NCI-H2107 (cell line): ENCODE data around the gene AIM2.

Experiments used
- DNase-seq: peaks from one replicate; lab custom pipeline; 2025; lab: John Stamatoyannopoulos, UW

AIM2 gene

GRCh38 chr1:159015440-159015909 lies 61.1 kb downstream of the AIM2 start:
- DNase-seq, result no peak

GRCh38 chr1:159014851-159015250 lies 61.7 kb downstream of the AIM2 start:
- no peak for DNase-seq

GRCh38 chr1:159014003-159014571 lies 62.5 kb downstream of the AIM2 start:
- DNase-seq, result no peak

- no peak for DNase-seq
Measured at GRCh38 chr1:159012495-159012894, 64.1 kb downstream of the AIM2 start.
